Breast epithelium (tissue), 4 donors: Measurements from ENCODE around the gene PIK3R1. TPM values are rescaled to one million over a fixed set of nuclear protein-coding genes. Genes with fewer than 3 reads are reported as not detected.

ENCODE experiments used
- DNase-seq, 2 donors: peaks; one replicate each; pipeline ENCODE4 v3.0.0-alpha.2; 2019; ENCODE audit warnings: low spot score in 2 of 2
- H3K27ac ChIP-seq, 2 donors: fragments of 200-600 bp; sonication (generic) in 1 of 2; one replicate each; pipeline ENCODE4 v1.5.1; 2016 to 2019; ENCODE audit warnings: mild to moderate bottlenecking in 1 of 2
- H3K27me3 ChIP-seq, 2 donors: fragments of 200-600 bp; sonication (generic) in 1 of 2; one replicate each; pipeline versions ENCODE4 v1.5.1 to v1.6.0; 2017 to 2019; ENCODE audit warnings: control low read depth in 1 of 2, mild to moderate bottlenecking in 1 of 2
- H3K36me3 ChIP-seq: fragments of 200-600 bp; one replicate; pipeline ENCODE4 v1.5.1; 2019
- H3K4me1 ChIP-seq, 2 donors: fragments of 200-600 bp; sonication (generic); one replicate each; pipeline ENCODE4 v1.5.1; 2016 to 2019; ENCODE audit warnings: control low read depth in 1 of 2
- H3K4me3 ChIP-seq, 3 donors: fragments of 200-600 bp; sonication (generic); 1 replicate in 2 of 3; 2 replicates in 1 of 3; pipeline ENCODE4 v1.5.1; 2016 to 2019; ENCODE audit warnings: mild to moderate bottlenecking in 3 of 3, moderate library complexity in 2 of 3
- H3K9me3 ChIP-seq, 2 donors: fragments of 200-600 bp; sonication (generic) in 1 of 2; one replicate each; pipeline ENCODE4 v1.5.1; 2016 to 2019; ENCODE audit warnings: control low read depth in 1 of 2
- CTCF ChIP-seq, 3 donors: fragments of 450-650 bp; IDR thresholded peaks; one replicate each; pipeline ENCODE4 v1.5.1; 2016 to 2017; ENCODE audit warnings: antibody characterized with exemption in 3 of 3, mild to moderate bottlenecking in 3 of 3, moderate library complexity in 3 of 3
- POLR2A ChIP-seq: fragments of 450-650 bp; IDR thresholded peaks from one replicate; pipeline ENCODE4 v1.6.1; 2016; ENCODE audit warnings: antibody characterized with exemption, mild to moderate bottlenecking, moderate library complexity
- POLR2AphosphoS5 ChIP-seq, 3 donors: sonication (generic); formaldehyde crosslinking; IDR thresholded peaks; one replicate each; pipeline ENCODE4 v1.6.1; 2017; ENCODE audit warnings: antibody characterized with exemption in 3 of 3
- intact Hi-C: fragments of 100-400 bp; cut with DNase I; formaldehyde crosslinking; loops from one replicate; pipeline ENCODE4 v1.15.1; 2023; ENCODE audit warnings: low total_unique reads
- total RNA-seq, 3 donors: library from RNA; depleted of rRNA; stranded (reverse); fragments of >200 nt; gene quantifications; one replicate each; pipeline ENCODE4 v1.1.0, GENCODE V29; 2016

The PIK3R1 gene
- total RNA-seq, 3 donors from 2014 or later, result 193 to 429 (median 275) TPM

GRCh38 chr5:68335075-68335474 is 119.5 kb downstream of the PIK3R1 start:
- no peaks in the 10 kb centered on the region for H3K27me3 ChIP-seq
- H3K9me3 ChIP-seq, result no peaks in the 10 kb centered on the region
- no peak overlapping the region for H3K4me3 ChIP-seq
- no peak for TF ChIP-seq POLR2A
- no peak for TF ChIP-seq POLR2AphosphoS5 (IDR thresholded peaks at IDR 0.05)
- TF ChIP-seq CTCF (IDR thresholded peaks at IDR 0.05), result no peak
- DNase-seq, result no peak
- no peaks in the 10 kb centered on the region for H3K36me3 ChIP-seq
- peaks cover 0 to 6% of the 10 kb centered on the region in 2 donors for H3K4me1 ChIP-seq
- intact Hi-C loops, result no loop called here
- no peak overlapping the region for H3K27ac ChIP-seq

GRCh38 chr5:68336200-68336599 is 120.6 kb downstream of the PIK3R1 start:
- Histone ChIP-seq H3K4me3 (no peak overlapping the region), H3K4me1 (no peaks in the 10 kb centered on the region), H3K27me3 (no peaks in the 10 kb centered on the region), H3K27ac (no peak overlapping the region), H3K9me3 (no peaks in the 10 kb centered on the region), H3K36me3 (no peaks in the 10 kb centered on the region)
- no peak for DNase-seq
- intact Hi-C loops, result no loop called here
- TF ChIP-seq POLR2A, result no peak
- no peak for TF ChIP-seq POLR2AphosphoS5 (IDR thresholded peaks at IDR 0.05)
- TF ChIP-seq CTCF (IDR thresholded peaks at IDR 0.05), result no peak

GRCh38 chr5:68337235-68337634 is 121.7 kb downstream of the PIK3R1 start:
- Histone ChIP-seq H3K27ac (no peak overlapping the region), H3K4me1 (no peaks in the 10 kb centered on the region), H3K27me3 (no peaks in the 10 kb centered on the region), H3K4me3 (no peak overlapping the region), H3K9me3 (no peaks in the 10 kb centered on the region), H3K36me3 (no peaks in the 10 kb centered on the region)
- no peak for TF ChIP-seq POLR2AphosphoS5 (IDR thresholded peaks at IDR 0.05)
- intact Hi-C loops, result loop anchor here (1.0 kb wide), 1 partner anchor 22 kb away; no protein-coding TSS in a partner anchor
- DNase-seq, result no peak

- no peak for DNase-seq
- Histone ChIP-seq H3K4me1 (peaks cover 0 to 5% of the 10 kb centered on the region in 2 donors), H3K4me3 (no peak overlapping the region), H3K36me3 (no peaks in the 10 kb centered on the region), H3K9me3 (no peaks in the 10 kb centered on the region), H3K27ac (no peak overlapping the region), H3K27me3 (no peaks in the 10 kb centered on the region)
- intact Hi-C loops, result no loop called here
- TF ChIP-seq CTCF (IDR thresholded peaks at IDR 0.05), result no peak
- no peak for TF ChIP-seq POLR2A
Observed at GRCh38 chr5:68339921-68340321, 124.4 kb downstream of the PIK3R1 start.

GRCh38 chr5:68341006-68341405 is 125.5 kb downstream of the PIK3R1 start:
- no peaks in the 10 kb centered on the region for H3K27me3 ChIP-seq
- H3K36me3 ChIP-seq, result no peaks in the 10 kb centered on the region
- intact Hi-C loops, result no loop called here
- H3K4me3 ChIP-seq, result no peak overlapping the region
- H3K27ac ChIP-seq, result no peak overlapping the region
- no peak for DNase-seq
- peaks cover 0 to 5% of the 10 kb centered on the region in 2 donors for H3K4me1 ChIP-seq
- TF ChIP-seq POLR2AphosphoS5 (IDR thresholded peaks at IDR 0.05) (no peak), POLR2A (no peak), CTCF (IDR thresholded peaks at IDR 0.05) (no peak)
- H3K9me3 ChIP-seq, result no peaks in the 10 kb centered on the region

- H3K36me3 ChIP-seq, result no peaks in the 10 kb centered on the region
- intact Hi-C loops, result no loop called here
Observed at GRCh38 chr5:68342693-68343092, 127.1 kb downstream of the PIK3R1 start.

More at GRCh38 chr5:68342693-68343092, 127.1 kb downstream of the PIK3R1 start:
- H3K4me1 ChIP-seq, result peaks cover 0 to 5% of the 10 kb centered on the region in 2 donors
- TF ChIP-seq POLR2A (no peak), CTCF (IDR thresholded peaks at IDR 0.05) (no peak), POLR2AphosphoS5 (IDR thresholded peaks at IDR 0.05) (no peak)
- H3K4me3 ChIP-seq, result no peak overlapping the region
- no peaks in the 10 kb centered on the region for H3K9me3 ChIP-seq
- H3K27ac ChIP-seq, result peak overlapping the region in 1 of 2 donors; percentile 44
- no peaks in the 10 kb centered on the region for H3K27me3 ChIP-seq
- no peak for DNase-seq
